IPS-NIHi11 (cell line): Measurements from ENCODE around the gene SPDYE2.
"Not testable (repeated sequence)": the region's sequence is repeated elsewhere in the genome, so short reads cannot be mapped to it uniquely, and the experiment has no call there.

Source experiments
- DNase-seq: peaks from one replicate; pipeline ENCODE4 v3.0.0; 2012; ENCODE audit warnings: mixed read lengths, low spot score

The SPDYE2 gene

GRCh38 chr7:102540604-102541003 lies 10.4 kb upstream of the SPDYE2 start:
- DNase-seq, result not testable (repeated sequence)

GRCh38 chr7:102542083-102542482 lies 8.9 kb upstream of the SPDYE2 start:
- not testable (repeated sequence) for DNase-seq

- DNase-seq, result not testable (repeated sequence)
These were observed 8.3 kb upstream of the SPDYE2 start for GRCh38 chr7:102542771-102543170.

- DNase-seq, result not testable (repeated sequence)
These were observed 7.4 kb upstream of the SPDYE2 start, which contains the start of gene UPK3BL2 for GRCh38 chr7:102543596-102543995. TSS of gene UPK3BL2 (minus strand) at chr7:102543696. CDS start at chr7:102543636, 60 bp downstream.

- not testable (repeated sequence) for DNase-seq
These were observed 6.7 kb upstream of the SPDYE2 start for GRCh38 chr7:102544372-102544771.

- not testable (repeated sequence) for DNase-seq
These were observed 5.7 kb upstream of the SPDYE2 start for GRCh38 chr7:102545288-102545687.

- not testable (repeated sequence) for DNase-seq
These were observed 4.7 kb upstream of the SPDYE2 start for GRCh38 chr7:102546353-102546752.

- DNase-seq, result not testable (repeated sequence)
These were observed 17.6 kb downstream of the SPDYE2 start for GRCh38 chr7:102568620-102569019.

- DNase-seq, result not testable (repeated sequence)
These were observed 21.5 kb downstream of the SPDYE2 start, which contains the start of gene POLR2J3 for GRCh38 chr7:102572261-102573239. TSS of gene POLR2J3 (minus strand) at chr7:102572583. CDS start at chr7:102572521, 62 bp downstream.

- DNase-seq, result not testable (repeated sequence)
These were observed 23.6 kb downstream of the SPDYE2 start for GRCh38 chr7:102574607-102575006.

- not testable (repeated sequence) for DNase-seq
These were observed 25.3 kb downstream of the SPDYE2 start for GRCh38 chr7:102576363-102576762.

GRCh38 chr7:102577315-102578240 lies 26.6 kb downstream of the SPDYE2 start:
- DNase-seq, result not testable (repeated sequence)

GRCh38 chr7:102578486-102578885 lies 27.5 kb downstream of the SPDYE2 start:
- not testable (repeated sequence) for DNase-seq

GRCh38 chr7:102581722-102582121 lies 30.7 kb downstream of the SPDYE2 start:
- not testable (repeated sequence) for DNase-seq

GRCh38 chr7:102583495-102583894 lies 32.5 kb downstream of the SPDYE2 start:
- not testable (repeated sequence) for DNase-seq

GRCh38 chr7:102589857-102590256 lies 38.8 kb downstream of the SPDYE2 start:
- not testable (repeated sequence) for DNase-seq

GRCh38 chr7:102592477-102593019 lies 41.5 kb downstream of the SPDYE2 start:
- DNase-seq, result not testable (repeated sequence)

GRCh38 chr7:102593637-102594334 lies 42.8 kb downstream of the SPDYE2 start:
- DNase-seq, result not testable (repeated sequence)

GRCh38 chr7:102596036-102596435 lies 45.0 kb downstream of the SPDYE2 start:
- not testable (repeated sequence) for DNase-seq

- DNase-seq, result not testable (repeated sequence)
These were observed 48.7 kb downstream of the SPDYE2 start for GRCh38 chr7:102599699-102600098.

- not testable (repeated sequence) for DNase-seq
These were observed 51.3 kb downstream of the SPDYE2 start for GRCh38 chr7:102602317-102602716.
